GM15510 (cell line): ENCODE data around the gene ADGRG2.

Experiments
- POLR2A ChIP-seq: IDR thresholded peaks from 3 replicates; pipeline ENCODE4 v1.6.1; 2011; ENCODE audit warnings: borderline replicate concordance; ENCODE audit not compliant: insufficient read length; ENCODE audit errors: extremely low read depth

Gene ADGRG2

GRCh38 chrX:18951032-18951431 is 171.2 kb downstream of the ADGRG2 start:
- no peak for TF ChIP-seq POLR2A

GRCh38 chrX:18949944-18950301 is 172.3 kb downstream of the ADGRG2 start:
- no peak for TF ChIP-seq POLR2A

DNA sequence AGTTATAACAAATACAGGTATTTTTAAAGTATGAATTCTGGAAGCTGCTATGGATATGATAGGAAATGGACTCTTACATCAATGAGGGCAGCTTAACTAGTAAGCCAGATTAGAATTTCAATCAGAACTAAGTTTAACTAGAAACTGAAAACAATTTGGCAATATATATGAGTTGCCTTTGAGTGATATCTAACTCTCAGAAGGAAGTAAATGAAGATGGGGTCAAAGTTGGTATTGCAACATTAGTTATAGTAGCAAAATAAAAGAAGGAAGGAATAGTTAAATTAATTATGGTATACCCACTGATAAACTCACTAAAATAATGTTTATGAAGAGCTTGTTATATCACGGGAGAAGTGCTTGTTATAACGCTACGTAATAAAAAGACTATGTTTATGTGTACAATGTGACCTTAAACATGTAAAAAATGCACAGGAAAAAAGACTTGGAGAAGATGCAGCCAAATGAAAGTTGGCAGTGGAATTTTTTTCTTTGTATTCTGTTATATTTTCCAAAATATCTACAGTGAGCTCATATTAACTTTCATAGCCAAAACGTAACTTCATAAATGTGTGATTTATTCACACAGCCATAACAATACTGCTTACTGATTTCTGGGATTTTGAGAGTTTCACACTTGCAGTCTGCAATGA is 172.9 kb downstream of the ADGRG2 start:
- TF ChIP-seq POLR2A, result no peak

DNA sequence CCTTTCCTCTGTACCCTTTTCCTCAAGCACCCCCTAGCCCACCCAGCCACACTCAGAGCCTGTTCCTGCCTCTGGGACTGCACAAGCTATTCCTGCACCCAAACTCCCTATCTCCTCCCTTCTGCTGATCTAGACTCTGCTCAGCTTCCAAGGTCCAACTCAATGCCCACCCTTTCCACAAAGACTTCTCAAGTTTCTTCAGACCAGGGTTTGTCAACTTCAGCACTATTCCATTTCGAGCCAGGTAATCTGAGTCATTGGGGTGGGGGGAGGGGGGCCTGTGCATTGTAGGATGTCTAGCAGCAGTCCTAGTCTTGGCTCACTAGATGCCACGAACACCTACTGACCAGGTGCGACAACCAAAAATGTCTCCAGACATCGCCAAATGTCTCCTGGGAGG is 175.7 kb downstream of the ADGRG2 start:
- TF ChIP-seq POLR2A, result no peak

DNA sequence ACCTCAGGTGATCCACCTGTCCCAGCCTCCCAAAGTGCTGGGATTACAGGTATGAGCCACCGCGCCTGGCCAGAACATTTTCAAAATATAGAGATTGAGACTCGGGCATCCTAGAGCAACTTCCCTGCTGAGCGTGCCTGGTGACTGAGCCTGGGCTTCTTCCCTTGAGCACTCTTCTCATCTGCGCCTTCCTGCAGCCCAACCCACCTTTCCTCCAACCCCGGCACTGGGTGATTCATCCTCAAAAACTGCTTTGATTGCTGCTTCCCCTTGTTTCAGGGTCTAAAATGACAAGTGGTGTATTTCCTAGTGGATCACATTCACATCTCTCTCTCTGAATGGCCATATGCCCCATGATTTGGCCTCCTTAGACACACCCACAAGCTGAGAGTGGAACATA is 176.1 kb downstream of the ADGRG2 start:
- TF ChIP-seq POLR2A, result no peak

DNA sequence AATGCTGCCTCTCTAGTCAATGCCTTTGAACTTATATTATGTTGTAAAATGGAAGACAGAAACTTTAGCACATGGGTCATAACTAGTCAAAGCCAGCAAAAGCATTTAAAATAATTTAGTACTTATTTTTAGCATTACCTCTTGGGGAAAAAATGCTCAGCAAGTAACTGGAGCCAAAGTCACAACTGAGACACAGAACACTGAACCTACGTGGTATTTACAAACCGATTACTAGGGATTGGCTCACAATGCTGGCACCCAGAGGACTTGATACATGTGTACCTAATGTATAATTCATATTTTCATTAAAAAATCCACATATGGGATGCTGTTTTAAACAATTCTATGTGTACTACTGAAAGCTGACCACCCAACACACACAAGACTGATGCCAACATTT is 176.8 kb downstream of the ADGRG2 start:
- TF ChIP-seq POLR2A, result no peak

DNA sequence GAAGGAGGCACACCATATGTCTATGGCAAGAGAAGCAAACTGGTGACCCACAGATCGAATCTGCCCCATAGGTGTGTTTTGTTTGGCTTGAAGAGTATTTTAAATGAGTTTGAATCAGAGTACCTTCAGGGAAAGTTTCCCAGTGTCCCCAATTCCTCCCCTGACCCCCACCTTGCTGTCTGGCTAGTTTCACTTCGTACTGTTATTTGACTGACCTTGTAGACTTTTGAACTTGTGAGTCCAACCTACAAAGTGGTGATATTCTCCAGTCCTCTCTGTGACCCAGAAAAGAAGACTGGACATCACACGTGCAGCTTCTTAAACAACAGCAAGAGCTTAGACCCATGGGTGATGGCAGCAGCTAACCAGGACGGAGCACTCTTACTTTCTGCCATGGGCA is 177.8 kb downstream of the ADGRG2 start:
- TF ChIP-seq POLR2A, result no peak

DNA sequence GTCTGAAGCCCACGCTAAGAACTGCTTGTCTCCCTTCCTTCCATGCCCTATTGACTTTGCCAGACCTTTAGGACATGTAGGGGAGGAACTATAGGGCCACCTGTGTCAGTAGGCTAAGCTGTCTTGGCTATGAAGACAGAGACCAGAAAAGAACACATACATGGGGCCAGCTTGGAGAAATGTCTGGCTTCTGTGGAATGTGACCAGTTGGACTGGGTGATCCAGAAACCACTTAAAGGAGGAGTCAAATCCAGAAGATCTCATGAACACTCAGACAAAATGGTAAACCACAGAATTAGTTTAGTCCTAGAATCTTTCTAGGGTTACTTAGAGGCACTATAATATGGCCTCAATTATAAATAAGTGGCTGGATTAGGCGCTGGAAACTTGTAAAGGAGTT is 180.4 kb downstream of the ADGRG2 start:
- no peak for TF ChIP-seq POLR2A
